IMR-90 (cell line): ENCODE data around the gene ABHD17B. TPM values are rescaled to one million over a fixed set of nuclear protein-coding genes. Genes with fewer than 3 reads are reported as not detected.

Experiments used
- ATAC-seq: fragments of 200-7000 bp; cut with Tn5 transposase; 2 replicates; pipeline ENCODE4 v1.9.1; 2020; ENCODE audit warnings: low read depth, mild to moderate bottlenecking, moderate library complexity
- BruUV-seq: library from RNA; stranded (reverse); fragments of 400-500 nt; replicated peaks from 2 replicates; lab custom pipeline; 2021; lab: Mats Ljungman, UMichigan
- CTCF ChIA-PET: fragments of 300-600 bp; formaldehyde crosslinking; extraction: SDS; loops from one replicate; lab custom pipeline; 2021; ENCODE audit warnings: antibody characterized with exemption; lab: Yijun Ruan, JAX
- POLR2A ChIA-PET: fragments of 300-600 bp; sonication (Branson Sonifier 250); formaldehyde crosslinking; loops from one replicate; lab custom pipeline; 2022; ENCODE audit warnings: antibody characterized with exemption; ENCODE audit not compliant: unreplicated experiment; lab: Charles Lee
- DNase-seq: peaks from one replicate; pipeline ENCODE4 v3.0.0; 2013
- H2AFZ ChIP-seq: replicated peaks from 2 replicates; pipeline ENCODE3; 2013; ENCODE audit warnings: low read length, mild to moderate bottlenecking; ENCODE audit not compliant: poor library complexity
- H2AK5ac ChIP-seq: 2 replicates; pipeline ENCODE4 v1.6.1; 2013; ENCODE audit warnings: low read depth, low read length, inconsistent platforms
- H2AK9ac ChIP-seq: replicated peaks from 2 replicates; pipeline ENCODE3; 2013; ENCODE audit warnings: mild to moderate bottlenecking, low read depth, low read length, moderate library complexity; ENCODE audit not compliant: poor library complexity
- H2BK120ac ChIP-seq: 2 replicates; pipeline ENCODE4 v1.6.1; 2013; ENCODE audit warnings: low read depth, low read length, inconsistent platforms
- H2BK15ac ChIP-seq: 3 replicates; pipeline ENCODE4 v1.6.1; 2013; ENCODE audit warnings: low read depth, low read length, inconsistent platforms
- H2BK20ac ChIP-seq: 2 replicates; pipeline ENCODE4 v1.6.1; 2013; ENCODE audit warnings: low read depth, mild to moderate bottlenecking, inconsistent platforms, low read length, moderate library complexity
- H2BK5ac ChIP-seq: 2 replicates; pipeline ENCODE4 v1.6.1; 2013; ENCODE audit warnings: mild to moderate bottlenecking, low read depth, low read length, inconsistent platforms; ENCODE audit not compliant: poor library complexity, severe bottlenecking
- H3K14ac ChIP-seq: replicated peaks from 2 replicates; pipeline ENCODE4 v1.6.1; 2013; ENCODE audit warnings: low read depth, low read length, inconsistent platforms
- H3K18ac ChIP-seq: 2 replicates; pipeline ENCODE4 v1.6.1; 2013; ENCODE audit warnings: low read depth, low read length, control low read depth
- H3K23ac ChIP-seq: 2 replicates; pipeline ENCODE4 v1.6.1; 2013; ENCODE audit warnings: low read depth, low read length, inconsistent platforms
- H3K27ac ChIP-seq: 2 replicates; pipeline ENCODE4 v1.5.1; 2013; ENCODE audit warnings: mild to moderate bottlenecking, control low read depth, low read length; ENCODE audit not compliant: insufficient read depth
- H3K27me3 ChIP-seq: 2 replicates; pipeline ENCODE4 v1.6.1; 2013; ENCODE audit warnings: low read length; ENCODE audit not compliant: control insufficient read depth, insufficient read depth
- H3K36me3 ChIP-seq: 2 replicates; pipeline ENCODE4 v1.6.1; 2013; ENCODE audit warnings: low read length, mixed read lengths; ENCODE audit not compliant: control insufficient read depth, insufficient read depth
- H3K4ac ChIP-seq: 2 replicates; pipeline ENCODE4 v1.6.1; 2013; ENCODE audit warnings: low read depth, low read length, inconsistent platforms
- H3K4me1 ChIP-seq: 2 replicates; pipeline ENCODE4 v1.6.1; 2013; ENCODE audit warnings: low read length, mixed read lengths; ENCODE audit not compliant: control insufficient read depth, insufficient read depth
- H3K4me2 ChIP-seq: 2 replicates; pipeline ENCODE4 v1.6.1; 2013; ENCODE audit warnings: low read depth, mild to moderate bottlenecking, control low read depth, low read length, moderate library complexity
- H3K4me3 ChIP-seq: 2 replicates; pipeline ENCODE4 v1.5.1; 2013; ENCODE audit warnings: low read depth, mild to moderate bottlenecking, control low read depth, low read length, moderate library complexity; ENCODE audit not compliant: insufficient read depth
- H3K56ac ChIP-seq: 2 replicates; pipeline ENCODE4 v1.6.1; 2013; ENCODE audit warnings: low read length, inconsistent platforms; ENCODE audit not compliant: insufficient read depth; ENCODE audit errors: extremely low read depth
- H3K79me1 ChIP-seq, 2 experiments: 2 replicates each; pipeline ENCODE4 v1.6.1; 2013; ENCODE audit warnings: low read length in 2 of 2, inconsistent platforms in 1 of 2, low read depth in 1 of 2
- H3K9ac ChIP-seq: 2 replicates; pipeline ENCODE4 v1.6.1; 2013; ENCODE audit warnings: low read depth, low read length, control low read depth
- H3K9me1 ChIP-seq: 2 replicates; pipeline ENCODE4 v1.6.1; 2013; ENCODE audit warnings: low read length, inconsistent platforms; ENCODE audit not compliant: insufficient read depth
- H3K9me3 ChIP-seq: 2 replicates; pipeline ENCODE4 v1.6.1; 2013; ENCODE audit warnings: low read length; ENCODE audit not compliant: control insufficient read depth, insufficient read depth
- H4K20me1 ChIP-seq: 2 replicates; pipeline ENCODE4 v1.6.1; 2013; ENCODE audit warnings: low read length, inconsistent platforms; ENCODE audit not compliant: insufficient read depth
- H4K5ac ChIP-seq: 2 replicates; pipeline ENCODE4 v1.6.1; 2013; ENCODE audit warnings: mild to moderate bottlenecking, low read depth, low read length, control low read depth
- H4K8ac ChIP-seq, 2 experiments: 2 replicates each; pipeline ENCODE4 v1.6.1; 2013; ENCODE audit warnings: low read depth in 2 of 2, low read length in 2 of 2, control low read depth in 1 of 2, inconsistent platforms in 1 of 2
- H4K91ac ChIP-seq: 2 replicates; pipeline ENCODE4 v1.6.1; 2013; ENCODE audit warnings: low read depth, low read length, inconsistent platforms; ENCODE audit not compliant: insufficient read depth
- CHD1 ChIP-seq: IDR thresholded peaks from 2 replicates; pipeline ENCODE4 v1.6.1; 2012; ENCODE audit warnings: low read depth, low read length, improper control_type of control experiment
- FOS ChIP-seq: fragments of 150-350 bp; IDR thresholded peaks from 2 replicates; pipeline ENCODE4 v1.6.1; 2016; ENCODE audit warnings: low read depth, low read length
- MAZ ChIP-seq: IDR thresholded peaks from 2 replicates; pipeline ENCODE4 v1.6.1; 2012; ENCODE audit warnings: low read depth, mild to moderate bottlenecking, low read length, improper control_type of control experiment, moderate library complexity, borderline replicate concordance
- MXI1 ChIP-seq: IDR thresholded peaks from 2 replicates; pipeline ENCODE4 v1.6.1; 2012; ENCODE audit warnings: low read depth, mild to moderate bottlenecking, low read length, moderate library complexity, borderline replicate concordance
- NFE2L2 ChIP-seq: fragments of 150-350 bp; IDR thresholded peaks from 2 replicates; pipeline ENCODE4 v1.6.1; 2016; ENCODE audit warnings: low read depth, mild to moderate bottlenecking, low read length
- RAD21 ChIP-seq: IDR thresholded peaks from 2 replicates; pipeline ENCODE4 v1.6.1; 2012; ENCODE audit warnings: low read length, improper control_type of control experiment
- RFX5 ChIP-seq: IDR thresholded peaks from 2 replicates; pipeline ENCODE4 v1.8.0; 2012; ENCODE audit warnings: low read depth, mild to moderate bottlenecking, low read length, moderate library complexity
- dilution Hi-C: fragments of 300-500 bp; cut with HindIII; formaldehyde crosslinking; loops from one replicate; pipeline ENCODE4 v1.14.3; 2018; ENCODE audit warnings: low sequenced_read_pairs; ENCODE audit not compliant: unreplicated experiment
- in situ Hi-C: fragments of 300-500 bp; cut with MboI; formaldehyde crosslinking; loops from 3 replicates; pipeline ENCODE4 v1.14.3; 2019; ENCODE audit warnings: low sequenced_read_pairs, inconsistent platforms, mixed read lengths
- intact Hi-C: fragments of 100-400 bp; cut with micrococcal nuclease; formaldehyde crosslinking; loops from 2 replicates; pipeline ENCODE4 v1.10.0; 2022
- polyA plus RNA-seq, 3 experiments: library from polyadenylated mRNA; depleted of rRNA; stranded (reverse); fragments of >200 nt; gene quantifications; 2 replicates each; pipeline ENCODE4 v1.2.3, GENCODE V29; 2012; ENCODE audit warnings: low replicate concordance in 1 of 3
- total RNA-seq: library from RNA; depleted of rRNA; stranded (reverse); fragments of >200 nt; gene quantifications from 2 replicates; pipeline ENCODE4 v1.2.3, GENCODE V29; 2012

Gene ABHD17B
- total and polyA plus RNA-seq, 2 of the 4 experiments (the other 2 are of a cell fraction): 7.5 to 16.8 TPM

GRCh38 chr9:71916834-71917534 lies 6.0 kb upstream of the ABHD17B start:
- Histone ChIP-seq H3K56ac (no peak overlapping the region), H3K23ac (no peak overlapping the region), H3K27ac (no peak overlapping the region), H2AK5ac (no peak overlapping the region), H2BK15ac (no peak overlapping the region), H2BK120ac (no peak overlapping the region), H3K4ac (no peak overlapping the region), H4K5ac (peak overlapping the region; percentile 11; the same call in 1 of the 2 replicates), H3K79me1 (peaks cover 21 to 49% of the 10 kb centered on the region in 2 experiments), H2BK5ac (no peak overlapping the region), H3K14ac (no peak overlapping the region), H3K4me2 (no peak overlapping the region), H4K91ac (no peak overlapping the region), H3K9ac (no peak overlapping the region), H3K9me1 (0 out of 2 replicates have a peak, but pooled peaks cover 3% of the 10 kb centered on the region), H2AFZ (no peak overlapping the region), H3K4me3 (no peak overlapping the region), H4K8ac (no peak overlapping the region), H4K20me1 (peaks cover 4% of the 10 kb centered on the region; the same call in 1 of the 2 replicates), H3K4me1 (peaks cover 4% of the 10 kb centered on the region), H3K9me3 (no peaks in the 10 kb centered on the region), H3K27me3 (no peaks in the 10 kb centered on the region), H2AK9ac (no peak overlapping the region), H3K36me3 (no peaks in the 10 kb centered on the region), H3K18ac (no peak overlapping the region), H2BK20ac (no peak overlapping the region)
- TF ChIP-seq CHD1 (no peak), FOS (no peak), RFX5 (no peak), MXI1 (no peak), NFE2L2 (no peak), MAZ (no peak), RAD21 (no peak)
- dilution Hi-C loops: no loop called here
- intact Hi-C loops: no loop called here
- ChIA-PET POLR2A (no interaction called here), CTCF (interaction anchor here (0.6 kb wide), 2 partner anchors 23 to 632 kb away, joined by 3 read pairs; no protein-coding TSS in a partner anchor)
- no TSS peak for BruUV-seq
- in situ Hi-C loops: no loop called here
- ATAC-seq (no peak), DNase-seq (no peak)
